HUES48 (cell line): Measurements from ENCODE around the gene MIPOL1.
"Not testable (repeated sequence)": the region's sequence is repeated elsewhere in the genome, so short reads cannot be mapped to it uniquely, and the experiment has no call there.

ENCODE experiments used
- H3K27ac ChIP-seq: one replicate; pipeline ENCODE4 v1.7.0; 2013; ENCODE audit warnings: low read depth, low read length, inconsistent platforms
- H3K27me3 ChIP-seq: 2 replicates; pipeline ENCODE4 v1.6.1; 2013; ENCODE audit warnings: mild to moderate bottlenecking, low read length; ENCODE audit not compliant: control insufficient read depth, insufficient read depth
- H3K36me3 ChIP-seq: 2 replicates; pipeline ENCODE4 v1.6.1; 2013; ENCODE audit warnings: low read length; ENCODE audit not compliant: control insufficient read depth, insufficient read depth
- H3K4me1 ChIP-seq: 2 replicates; pipeline ENCODE4 v1.6.1; 2013; ENCODE audit warnings: mild to moderate bottlenecking, low read length; ENCODE audit not compliant: control insufficient read depth, insufficient read depth
- H3K4me3 ChIP-seq: 2 replicates; pipeline ENCODE4 v1.5.1; 2013; ENCODE audit warnings: mild to moderate bottlenecking, low read depth, low read length
- H3K9ac ChIP-seq: 2 replicates; pipeline ENCODE4 v1.6.1; 2013; ENCODE audit warnings: mild to moderate bottlenecking, low read depth, low read length, moderate library complexity
- H3K9me3 ChIP-seq: 2 replicates; pipeline ENCODE4 v1.6.1; 2013; ENCODE audit warnings: low read length; ENCODE audit not compliant: control insufficient read depth, insufficient read depth

The MIPOL1 gene

GRCh38 chr14:37329189-37330001 lies 131.7 kb downstream of the MIPOL1 start:
- Histone ChIP-seq H3K4me1 (no peaks in the 10 kb centered on the region), H3K27ac (no peak overlapping the region), H3K36me3 (no peaks in the 10 kb centered on the region), H3K9ac (no peak overlapping the region), H3K9me3 (no peaks in the 10 kb centered on the region), H3K4me3 (no peak overlapping the region), H3K27me3 (no peaks in the 10 kb centered on the region)

DNA sequence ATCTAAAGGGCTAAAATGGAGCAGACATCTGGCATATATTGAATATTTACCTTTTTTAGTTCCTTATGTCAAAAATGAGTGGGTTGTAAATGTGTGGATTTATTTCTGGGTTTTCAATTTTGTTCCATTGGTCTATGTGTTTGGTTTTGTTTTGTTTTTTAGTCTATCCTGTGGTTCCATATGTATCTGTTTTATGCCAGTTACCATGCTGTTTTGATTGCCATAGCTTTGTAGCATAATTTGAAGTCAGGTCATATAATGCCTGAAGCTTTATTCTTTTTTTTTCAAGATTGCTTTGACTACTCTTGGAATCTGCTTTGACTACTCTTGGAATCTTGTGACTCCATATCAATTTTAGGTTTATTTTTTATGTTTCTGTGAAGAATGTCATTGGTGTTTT lies 133.2 kb downstream of the MIPOL1 start:
- no peaks in the 10 kb centered on the region for H3K4me1 ChIP-seq
- H3K27ac ChIP-seq: no peak overlapping the region
- H3K9me3 ChIP-seq: no peaks in the 10 kb centered on the region
- H3K36me3 ChIP-seq: no peaks in the 10 kb centered on the region
- H3K4me3 ChIP-seq: no peak overlapping the region
- H3K9ac ChIP-seq: no peak overlapping the region
- no peaks in the 10 kb centered on the region for H3K27me3 ChIP-seq

DNA sequence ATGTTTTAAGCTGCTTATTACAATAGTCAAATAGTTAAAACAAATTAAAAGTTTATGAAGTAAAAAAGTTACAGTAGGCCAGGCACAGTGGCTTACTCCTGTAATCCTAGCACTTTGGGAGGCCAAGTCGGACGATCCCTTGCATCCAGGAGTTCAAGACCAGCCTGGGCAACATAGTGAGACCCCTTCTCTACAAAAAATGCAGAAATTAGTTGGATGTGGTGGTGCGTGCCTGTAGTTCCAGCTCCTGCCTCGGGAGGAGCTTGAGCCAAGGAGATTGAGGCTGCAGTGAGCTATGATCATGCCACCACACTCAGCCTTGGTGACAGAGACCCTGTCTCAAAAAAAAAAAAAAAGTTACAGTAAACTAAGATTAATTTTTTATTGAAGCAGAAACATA lies 142.6 kb downstream of the MIPOL1 start:
- no peaks in the 10 kb centered on the region for H3K27me3 ChIP-seq
- H3K9me3 ChIP-seq: no peaks in the 10 kb centered on the region
- no peak overlapping the region for H3K4me3 ChIP-seq
- no peaks in the 10 kb centered on the region for H3K36me3 ChIP-seq
- no peaks in the 10 kb centered on the region for H3K4me1 ChIP-seq
- no peak overlapping the region for H3K27ac ChIP-seq
- H3K9ac ChIP-seq: no peak overlapping the region

DNA sequence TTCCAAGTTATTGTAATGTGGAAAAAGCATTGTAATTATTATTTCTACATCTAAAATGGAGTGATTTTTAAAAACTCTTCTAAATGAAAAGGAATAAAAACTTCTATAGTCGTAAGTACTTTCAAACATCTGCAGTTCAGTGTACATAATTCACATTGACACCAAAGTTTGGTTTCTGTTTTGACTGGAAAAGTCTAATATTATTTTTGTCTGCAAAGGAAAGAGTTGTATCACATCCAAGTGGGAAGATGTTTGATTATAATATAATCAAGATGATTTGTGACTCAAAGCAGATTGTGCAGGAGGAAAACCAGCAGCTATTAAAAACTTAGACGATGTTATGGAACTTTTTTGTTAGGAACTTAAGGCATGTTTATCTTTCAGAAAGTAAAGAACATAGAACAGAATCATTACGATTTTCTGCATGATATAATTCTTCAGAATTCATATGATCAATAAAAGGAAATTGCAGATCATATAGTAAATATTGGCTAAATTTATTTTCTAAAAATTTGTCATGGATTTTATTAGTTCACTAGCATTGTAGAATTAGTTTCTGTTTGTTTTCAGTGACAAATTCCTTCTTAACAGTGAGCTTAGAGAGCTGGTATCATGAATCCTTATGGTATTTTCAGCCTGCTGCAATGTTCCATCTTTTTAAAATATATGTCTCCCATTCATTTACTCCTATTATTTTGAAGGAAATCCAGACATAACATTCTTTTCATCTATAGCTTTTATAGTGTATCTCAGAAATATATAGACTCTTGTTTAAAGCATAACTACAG lies 145.8 kb downstream of the MIPOL1 start:
- H3K4me3 ChIP-seq: no peak overlapping the region
- no peaks in the 10 kb centered on the region for H3K4me1 ChIP-seq
- no peak overlapping the region for H3K27ac ChIP-seq
- no peaks in the 10 kb centered on the region for H3K36me3 ChIP-seq
- H3K9me3 ChIP-seq: no peaks in the 10 kb centered on the region
- H3K9ac ChIP-seq: no peak overlapping the region
- no peaks in the 10 kb centered on the region for H3K27me3 ChIP-seq

- H3K27ac ChIP-seq: no peak overlapping the region
- no peaks in the 10 kb centered on the region for H3K27me3 ChIP-seq
- no peak overlapping the region for H3K9ac ChIP-seq
- no peak overlapping the region for H3K4me3 ChIP-seq
- H3K9me3 ChIP-seq: peaks cover 7% of the 10 kb centered on the region; the same call in 1 of the 2 replicates
- H3K4me1 ChIP-seq: no peaks in the 10 kb centered on the region
- no peaks in the 10 kb centered on the region for H3K36me3 ChIP-seq
These were observed 165.9 kb downstream of the MIPOL1 start for GRCh38 chr14:37363661-37364060.

DNA sequence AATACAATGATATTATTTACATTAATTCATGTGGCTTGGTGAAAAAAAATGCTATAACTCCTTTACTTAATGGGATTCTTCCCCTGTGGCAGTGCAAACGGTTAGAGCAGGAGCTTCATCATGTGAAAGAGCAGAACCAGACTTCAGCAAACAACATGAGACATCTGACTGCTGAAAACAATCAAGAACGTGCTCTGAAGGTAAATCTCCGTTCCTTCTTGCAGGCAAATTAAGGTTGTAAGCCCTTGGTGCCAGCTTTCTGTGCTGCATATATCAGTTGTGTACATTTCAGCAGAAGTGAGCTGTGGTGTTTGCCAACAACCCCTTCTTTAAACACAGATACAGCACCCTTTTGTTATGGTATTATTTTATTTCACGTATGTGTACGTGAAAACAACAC lies 171.7 kb downstream of the MIPOL1 start:
- Histone ChIP-seq H3K36me3 (no peaks in the 10 kb centered on the region), H3K27ac (no peak overlapping the region), H3K27me3 (no peaks in the 10 kb centered on the region), H3K4me1 (no peaks in the 10 kb centered on the region), H3K9ac (no peak overlapping the region), H3K4me3 (no peak overlapping the region), H3K9me3 (0 out of 2 replicates have a peak, but pooled peaks cover 7% of the 10 kb centered on the region)

GRCh38 chr14:37375566-37375965 lies 177.8 kb downstream of the MIPOL1 start:
- Histone ChIP-seq H3K9ac (no peak overlapping the region), H3K9me3 (no peaks in the 10 kb centered on the region), H3K27me3 (no peaks in the 10 kb centered on the region), H3K36me3 (no peaks in the 10 kb centered on the region), H3K4me1 (0 out of 2 replicates have a peak, but pooled peaks cover 4% of the 10 kb centered on the region), H3K4me3 (no peak overlapping the region), H3K27ac (no peak overlapping the region)

GRCh38 chr14:37376944-37377609 lies 179.3 kb downstream of the MIPOL1 start:
- Histone ChIP-seq H3K36me3 (no peaks in the 10 kb centered on the region), H3K9ac (no peak overlapping the region), H3K9me3 (no peaks in the 10 kb centered on the region), H3K27me3 (no peaks in the 10 kb centered on the region), H3K4me1 (0 out of 2 replicates have a peak, but pooled peaks cover 4% of the 10 kb centered on the region), H3K27ac (no peak overlapping the region), H3K4me3 (no peak overlapping the region)

DNA sequence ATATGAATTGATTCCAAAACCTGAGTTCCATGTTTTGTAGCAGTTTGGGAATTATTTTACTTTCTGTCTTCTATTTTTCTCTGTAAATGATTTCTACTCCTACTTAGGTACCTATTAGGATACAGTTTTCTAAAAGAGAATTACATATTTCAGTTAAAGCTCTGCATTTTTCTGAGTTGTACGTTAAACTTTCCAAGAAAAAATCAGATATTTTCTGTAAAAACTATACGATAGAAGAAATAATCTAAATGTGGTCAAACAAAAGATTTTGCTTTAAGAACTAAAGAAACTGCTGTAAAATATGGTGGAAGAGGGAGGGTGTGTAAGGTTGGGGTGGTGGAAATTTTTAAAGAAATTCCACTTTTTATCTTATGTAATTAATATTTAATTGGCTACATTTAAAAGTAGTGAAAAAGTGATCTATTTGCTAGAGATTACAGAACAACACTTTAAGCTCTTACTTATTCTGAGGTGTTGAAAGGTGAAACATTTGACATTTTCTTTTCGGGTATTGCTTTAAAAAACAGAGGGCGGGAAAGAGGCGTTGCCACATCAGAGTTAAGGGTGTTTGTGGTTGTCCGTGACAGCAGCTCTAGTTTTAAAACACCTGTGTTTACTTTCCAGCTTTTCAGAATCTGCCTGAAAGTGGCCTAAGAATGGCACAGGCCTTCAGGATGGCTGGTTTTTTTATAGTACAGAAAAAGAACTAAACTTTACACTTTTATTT lies 187.3 kb downstream of the MIPOL1 start:
- Histone ChIP-seq H3K9ac (no peak overlapping the region), H3K4me1 (0 out of 2 replicates have a peak, but pooled peaks cover 4% of the 10 kb centered on the region), H3K4me3 (no peak overlapping the region), H3K27ac (no peak overlapping the region), H3K36me3 (no peaks in the 10 kb centered on the region), H3K27me3 (no peaks in the 10 kb centered on the region), H3K9me3 (no peaks in the 10 kb centered on the region)

DNA sequence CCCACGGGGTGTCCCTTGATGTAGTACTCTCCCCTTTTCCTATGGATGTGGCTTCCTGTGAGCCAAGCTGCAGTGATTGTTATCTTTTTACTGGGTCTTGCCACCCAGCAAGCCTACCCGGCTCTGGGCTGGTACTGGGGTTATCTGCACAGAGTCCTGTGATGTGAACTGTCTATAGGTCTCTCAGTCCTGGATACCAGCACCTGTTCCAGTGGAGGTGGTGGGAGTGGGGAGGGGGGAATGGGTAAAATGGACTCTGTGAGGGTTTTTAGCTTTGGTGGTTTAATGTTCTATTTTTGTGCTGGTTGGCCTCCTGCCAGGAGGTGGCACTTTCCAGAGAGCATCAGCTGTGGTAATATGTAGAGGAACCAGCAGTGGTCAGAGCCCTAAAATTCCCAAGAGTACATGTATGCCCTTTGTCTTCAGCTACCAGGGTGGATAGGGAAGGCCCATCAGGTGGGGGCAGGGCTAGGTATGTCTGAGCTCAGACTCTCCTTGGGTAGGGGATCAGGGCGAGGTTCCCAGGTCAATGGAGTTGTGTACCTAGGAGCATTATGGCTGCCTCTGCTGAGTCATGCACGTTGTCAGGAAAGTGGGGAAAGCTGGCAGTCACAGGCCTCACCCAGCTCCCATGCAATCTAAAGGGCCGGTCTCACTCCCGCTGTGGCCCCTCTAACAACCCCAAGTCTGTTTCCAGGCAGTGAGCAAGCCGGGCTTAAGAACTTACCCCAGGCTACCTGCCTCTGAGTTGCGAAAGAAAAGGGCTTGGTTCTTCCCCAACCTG lies 199.6 kb downstream of the MIPOL1 start:
- not testable (repeated sequence) for H3K27me3 ChIP-seq, H3K9ac ChIP-seq, H3K4me1 ChIP-seq, H3K9me3 ChIP-seq, H3K36me3 ChIP-seq, H3K4me3 ChIP-seq
- H3K27ac ChIP-seq: peak overlapping the region; percentile 12
